Activated CD4-positive, alpha-beta T cell treated with anti-CD3 and anti-CD28 coated beads, Interleukin-2, amount 50 U/mL, for 1 hour (primary cell): ENCODE results near the gene ACTRT2.

Source experiments
- DNase-seq: peaks from one replicate; pipeline ENCODE4 v3.0.0-alpha.2; 2020

Gene ACTRT2

DNA sequence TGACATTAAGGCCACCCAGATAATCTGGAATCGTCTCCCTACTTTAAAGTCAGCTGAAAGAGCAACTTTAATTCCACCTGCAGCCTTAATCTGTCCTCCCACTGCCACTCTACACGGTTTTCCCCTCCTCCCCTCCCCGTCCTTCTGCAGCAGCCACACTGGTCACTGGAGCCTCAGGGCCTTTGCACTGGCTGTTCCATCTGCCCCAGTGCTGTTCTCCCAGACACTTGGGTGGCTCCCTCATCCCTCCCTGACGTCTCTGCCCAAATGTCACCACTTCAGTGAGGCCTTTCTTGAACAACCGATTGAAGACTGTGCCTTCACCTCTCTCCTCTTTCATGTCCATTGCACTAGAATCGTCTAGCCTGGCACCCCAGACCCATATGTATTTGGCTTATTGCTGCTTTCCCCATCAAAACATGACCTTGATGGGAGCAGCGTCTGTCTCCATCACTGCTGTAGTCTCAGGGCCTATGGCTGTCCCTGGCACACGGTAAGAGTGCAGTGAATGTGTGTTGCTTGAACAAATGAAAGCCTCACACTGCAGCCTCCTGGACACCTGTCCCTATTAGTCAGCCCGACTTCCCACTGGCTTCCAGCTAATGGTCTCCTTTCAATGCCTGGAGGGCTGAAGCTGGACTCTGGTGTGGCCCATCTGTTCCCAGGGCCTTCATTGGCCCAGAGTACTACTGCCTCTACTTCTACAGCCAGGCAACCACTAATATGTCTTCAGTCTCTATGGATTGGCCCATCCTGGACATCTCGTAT, 37.2 kb downstream of the ACTRT2 start:
- DNase-seq, result no peak

- no peak for DNase-seq
These were observed 38.9 kb downstream of the ACTRT2 start for GRCh38 chr1:3060127-3060526.

GRCh38 chr1:3060601-3061551, 39.6 kb downstream of the ACTRT2 start:
- DNase-seq, result no peak

DNA sequence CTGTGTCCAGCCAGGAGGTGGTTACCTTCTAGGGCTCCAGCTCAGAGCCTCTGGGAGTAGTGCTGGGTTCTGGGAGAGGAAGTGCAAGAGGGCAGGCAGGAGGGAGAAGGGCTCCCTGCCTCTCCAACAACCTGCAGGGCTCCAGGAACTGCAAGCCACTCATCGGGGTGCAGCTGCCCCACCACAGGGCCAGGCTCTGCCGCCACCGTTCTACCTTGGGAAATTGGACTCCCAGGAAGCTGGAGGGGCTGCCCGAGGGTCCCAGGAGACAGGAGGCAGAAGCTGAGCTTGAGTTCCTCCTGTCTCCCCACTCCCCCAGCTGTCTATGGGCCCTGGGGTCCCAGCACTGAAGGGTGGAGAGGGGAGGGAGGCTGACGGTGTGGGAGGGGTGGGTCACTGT, 40.3 kb downstream of the ACTRT2 start:
- no peak for DNase-seq

DNA sequence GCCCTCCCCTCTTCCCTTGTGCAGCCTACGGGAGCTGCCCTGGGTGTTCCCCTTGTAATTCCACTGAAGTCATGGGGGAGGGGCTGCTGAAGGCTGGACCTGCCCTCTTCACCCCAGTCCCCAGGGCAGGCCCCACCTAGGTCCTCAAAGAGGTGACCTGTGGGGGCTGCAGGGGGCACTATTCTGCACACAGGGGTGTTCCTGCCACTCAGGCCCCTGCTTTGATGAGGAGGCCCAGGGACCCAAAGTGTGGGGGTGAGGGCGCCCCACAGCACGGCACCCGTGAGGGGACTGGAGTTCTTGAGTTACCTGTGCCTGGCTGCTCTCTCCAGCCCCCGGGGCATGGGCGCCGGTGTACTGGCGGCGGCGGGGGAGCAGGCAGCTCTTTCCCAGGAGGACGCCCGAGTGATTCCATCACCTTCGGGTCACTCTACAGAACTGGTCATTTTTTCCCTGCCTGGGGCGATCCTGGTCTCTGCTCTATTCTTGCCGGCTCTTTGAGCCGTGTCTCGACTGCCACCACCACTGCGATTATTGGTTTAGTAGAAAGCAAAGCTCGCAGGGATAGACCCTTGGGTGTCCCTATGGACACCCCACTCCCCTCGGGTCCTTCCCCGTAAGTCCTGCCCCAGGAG, 40.8 kb downstream of the ACTRT2 start:
- no peak for DNase-seq

DNA sequence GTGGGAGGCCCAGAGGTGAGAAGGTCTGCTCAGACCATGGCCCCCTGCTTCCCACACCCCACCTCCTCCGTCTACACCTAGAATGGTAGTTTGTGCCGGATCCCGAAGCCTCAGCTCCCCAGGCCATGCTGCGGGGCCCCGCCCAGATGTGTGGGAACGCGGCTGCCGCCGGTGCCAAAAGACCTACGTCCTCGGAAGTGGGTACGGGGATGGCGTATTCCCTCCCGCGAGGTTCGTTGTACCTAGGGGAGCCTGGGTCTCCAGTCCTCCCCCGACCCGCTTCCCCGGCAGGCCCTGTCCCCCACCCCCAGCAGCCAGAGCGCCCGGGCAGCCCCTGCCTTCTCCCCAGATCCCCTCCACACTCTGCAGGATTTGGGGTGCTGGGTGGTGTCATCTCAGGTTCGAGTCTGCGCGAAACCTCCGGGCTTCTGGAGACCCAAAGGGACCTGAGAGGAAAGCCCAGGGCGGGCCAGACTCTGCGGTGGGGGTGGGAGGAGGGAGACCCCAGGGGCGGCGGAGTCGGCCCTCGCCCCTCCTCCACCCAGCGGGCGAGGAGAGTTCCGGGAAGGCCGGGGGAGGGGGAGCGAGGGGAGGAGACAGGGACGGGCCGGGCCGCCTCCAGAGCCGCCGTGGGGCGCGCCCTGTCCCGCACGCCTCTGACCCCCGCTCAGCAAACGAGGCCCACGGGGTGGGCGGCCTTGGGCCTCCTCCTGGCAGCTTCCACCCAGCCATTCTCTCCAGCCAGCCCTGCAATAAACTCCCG, 41.5 kb downstream of the ACTRT2 start:
- DNase-seq, result no peak

DNA sequence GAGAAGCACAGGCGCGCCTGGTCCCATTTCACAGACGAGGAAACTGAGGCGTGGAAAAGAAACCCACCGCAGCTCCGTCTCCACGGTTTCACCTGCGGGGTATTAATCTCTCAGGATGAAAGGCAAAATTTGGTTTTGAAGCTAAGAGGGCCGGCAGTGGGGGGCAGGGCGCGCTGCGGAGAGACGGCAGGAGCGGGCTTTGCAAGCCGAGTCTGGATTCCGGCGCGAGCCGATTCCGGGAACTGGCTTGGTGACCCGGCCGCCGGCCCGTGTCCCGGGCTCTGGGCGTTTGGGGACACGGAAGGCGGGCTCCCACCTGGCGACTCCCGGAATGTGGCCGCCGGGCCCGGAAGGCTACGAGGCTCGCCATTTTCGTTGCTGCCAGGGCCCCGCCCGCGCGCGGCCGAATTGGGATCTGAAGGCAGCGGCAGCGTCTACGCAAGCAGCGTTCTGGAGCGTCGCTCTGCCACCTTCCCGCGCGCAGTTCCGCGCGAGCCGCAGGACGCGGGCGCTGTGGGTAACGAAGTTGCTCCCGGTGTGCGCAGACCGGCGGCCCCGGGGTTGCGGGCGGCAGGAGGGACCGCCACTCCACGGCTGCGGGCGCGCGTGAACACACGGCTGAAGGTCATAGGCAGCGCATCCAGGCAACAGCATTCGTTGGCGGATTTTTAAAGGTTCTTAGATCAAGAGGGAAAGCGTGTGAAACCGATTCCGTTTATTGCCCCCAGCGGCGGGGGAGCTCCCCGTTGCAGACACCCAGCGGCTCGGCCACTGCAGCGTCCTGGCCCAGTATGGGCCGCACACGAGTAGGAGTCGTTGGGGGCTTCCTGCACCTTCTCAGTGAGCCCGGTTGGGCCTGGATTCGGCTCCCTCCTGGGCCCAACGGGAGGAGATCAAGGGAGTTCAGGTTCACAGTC, 42.4 kb downstream of the ACTRT2 start:
- no peak for DNase-seq

- DNase-seq, result no peak
These were observed 43.1 kb downstream of the ACTRT2 start for GRCh38 chr1:3064296-3064850.

GRCh38 chr1:3064901-3065300, 43.6 kb downstream of the ACTRT2 start:
- no peak for DNase-seq

DNA sequence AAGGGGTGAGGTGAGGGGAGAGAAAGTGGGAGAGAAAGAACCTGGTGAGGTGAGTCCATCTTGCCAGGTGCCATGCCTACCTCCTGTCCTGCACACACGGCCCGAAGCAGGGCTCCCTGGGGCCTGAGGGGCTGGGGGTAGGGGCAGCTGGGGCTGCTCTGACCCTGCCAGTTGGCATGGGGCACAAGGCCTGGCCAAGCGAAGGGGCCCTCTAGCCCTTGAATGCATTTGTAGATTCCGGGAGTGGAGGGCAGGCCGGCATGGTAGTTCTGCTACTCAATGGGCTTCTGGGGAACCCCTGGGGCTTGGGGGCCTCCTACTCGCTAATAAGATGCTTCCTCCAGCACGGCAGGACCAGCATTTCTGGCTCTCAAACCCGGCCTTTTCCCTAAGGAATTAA, 44.1 kb downstream of the ACTRT2 start:
- DNase-seq, result no peak

- DNase-seq, result no peak
These were observed 44.5 kb downstream of the ACTRT2 start for GRCh38 chr1:3065797-3066196.

GRCh38 chr1:3066250-3066711, 45.0 kb downstream of the ACTRT2 start:
- DNase-seq, result no peak

DNA sequence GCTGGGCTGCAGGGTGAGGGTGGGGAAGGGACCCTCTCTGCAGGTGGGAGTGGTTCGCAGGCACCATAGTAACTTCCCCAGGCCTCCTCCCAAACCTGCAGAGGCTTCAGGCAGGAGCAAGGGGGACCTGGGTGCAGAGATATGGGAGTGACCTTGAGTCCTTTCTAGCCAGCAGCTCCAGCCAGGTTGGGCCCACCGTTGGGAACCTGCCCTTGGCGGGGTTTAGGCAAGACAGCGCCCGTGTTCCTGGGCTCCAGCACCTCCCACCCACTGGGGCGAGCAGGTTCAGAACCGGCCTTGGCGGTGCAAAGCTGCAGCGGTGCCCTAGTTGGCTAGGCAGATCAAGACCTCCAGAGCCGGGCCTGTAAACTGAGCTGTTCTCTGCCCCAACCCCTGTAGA, 45.6 kb downstream of the ACTRT2 start:
- no peak for DNase-seq

GRCh38 chr1:3067301-3067670, 46.0 kb downstream of the ACTRT2 start:
- DNase-seq, result no peak

DNA sequence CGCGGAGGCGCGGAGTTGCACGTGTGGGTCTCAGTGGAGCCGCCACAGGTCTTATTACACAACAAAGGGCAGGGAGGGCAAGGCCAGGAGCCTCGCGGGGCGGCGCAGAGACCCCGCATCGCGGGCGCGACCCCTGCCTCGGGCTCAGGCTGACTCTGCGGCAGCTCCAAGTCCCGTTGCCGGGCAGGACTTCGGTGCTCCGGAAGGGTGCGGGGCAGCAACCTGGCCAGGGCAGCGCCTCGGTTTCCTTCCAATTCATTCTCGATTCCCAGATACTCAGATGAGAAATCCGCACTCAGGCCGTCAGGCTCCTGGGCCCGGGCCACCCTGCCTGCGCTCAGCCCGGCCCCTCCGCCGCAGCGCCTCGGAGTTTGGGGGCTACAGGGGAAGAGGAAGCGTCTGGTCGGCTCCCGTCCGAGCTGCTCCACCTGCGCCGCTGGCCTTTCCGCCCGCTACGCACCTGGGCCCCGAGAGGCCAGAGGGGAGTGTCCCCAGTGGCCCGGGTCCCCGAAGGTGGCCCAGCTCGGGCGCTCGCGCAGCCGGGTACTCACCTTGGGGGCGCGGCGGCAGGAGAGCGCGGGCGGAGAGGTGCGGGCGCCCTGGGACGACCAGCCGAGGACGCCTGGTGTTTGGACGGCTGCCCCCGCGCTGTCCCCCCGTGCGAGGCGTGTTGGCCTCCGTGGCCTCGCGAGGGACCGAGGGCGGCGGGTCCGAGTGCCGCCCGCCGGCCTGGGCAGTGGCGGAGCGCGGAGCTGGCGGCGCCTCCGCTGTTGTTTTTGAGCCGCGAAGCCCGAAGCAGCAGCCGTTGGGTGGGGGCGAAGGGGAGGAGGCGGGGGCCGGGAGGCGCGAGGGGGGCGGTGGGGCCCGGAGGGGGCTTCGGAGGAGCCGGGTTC, 46.6 kb downstream of the ACTRT2 start:
- DNase-seq, result no peak

DNA sequence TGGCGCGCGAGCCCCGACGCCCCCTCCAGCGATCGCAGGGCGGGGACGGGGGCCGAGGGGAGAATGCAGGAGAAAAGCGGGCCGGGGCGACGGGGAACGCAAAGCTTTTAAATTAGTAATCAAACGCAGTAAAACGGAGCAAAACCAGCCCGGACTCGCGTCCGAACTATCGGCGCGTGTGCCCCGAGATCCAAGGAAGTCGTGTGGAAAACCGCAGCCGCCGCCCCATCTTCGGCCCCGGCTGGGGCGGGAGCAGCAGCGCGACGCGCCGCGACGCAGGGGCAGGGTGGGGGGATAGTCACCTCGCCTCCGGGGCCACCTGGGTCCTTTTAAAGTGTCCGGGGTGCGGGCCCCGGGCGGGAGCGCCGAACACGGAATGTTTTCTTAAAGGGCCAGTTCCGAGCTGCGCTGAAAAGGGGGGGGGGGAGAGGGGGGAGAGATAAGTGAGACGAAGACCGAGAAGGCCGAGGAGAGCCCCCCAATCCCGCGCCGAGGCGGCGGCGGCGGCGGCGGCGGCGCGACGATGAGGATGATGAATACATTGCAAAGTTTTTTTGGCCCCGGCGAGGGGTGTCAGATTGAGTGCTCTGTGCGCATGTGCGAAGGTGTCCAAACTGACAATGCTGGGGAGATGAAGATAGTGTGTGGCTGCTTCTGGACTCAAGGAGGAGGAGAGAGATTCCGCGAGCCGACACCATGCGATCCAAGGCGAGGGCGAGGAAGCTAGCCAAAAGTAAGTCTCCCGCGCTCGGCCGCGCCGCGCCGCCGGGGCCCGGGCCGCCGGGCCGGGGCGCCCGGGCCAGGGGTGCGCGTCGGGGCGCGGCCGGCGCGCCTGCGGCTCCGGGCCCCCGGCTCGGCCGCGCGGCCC, 47.5 kb downstream of the ACTRT2 start, which contains the start of gene PRDM16:
PRDM16 (plus strand) TSS at position 640 of the 868 bp plus-strand sequence; CDS start at position 697, 57 bp downstream.
- no peak for DNase-seq

DNA sequence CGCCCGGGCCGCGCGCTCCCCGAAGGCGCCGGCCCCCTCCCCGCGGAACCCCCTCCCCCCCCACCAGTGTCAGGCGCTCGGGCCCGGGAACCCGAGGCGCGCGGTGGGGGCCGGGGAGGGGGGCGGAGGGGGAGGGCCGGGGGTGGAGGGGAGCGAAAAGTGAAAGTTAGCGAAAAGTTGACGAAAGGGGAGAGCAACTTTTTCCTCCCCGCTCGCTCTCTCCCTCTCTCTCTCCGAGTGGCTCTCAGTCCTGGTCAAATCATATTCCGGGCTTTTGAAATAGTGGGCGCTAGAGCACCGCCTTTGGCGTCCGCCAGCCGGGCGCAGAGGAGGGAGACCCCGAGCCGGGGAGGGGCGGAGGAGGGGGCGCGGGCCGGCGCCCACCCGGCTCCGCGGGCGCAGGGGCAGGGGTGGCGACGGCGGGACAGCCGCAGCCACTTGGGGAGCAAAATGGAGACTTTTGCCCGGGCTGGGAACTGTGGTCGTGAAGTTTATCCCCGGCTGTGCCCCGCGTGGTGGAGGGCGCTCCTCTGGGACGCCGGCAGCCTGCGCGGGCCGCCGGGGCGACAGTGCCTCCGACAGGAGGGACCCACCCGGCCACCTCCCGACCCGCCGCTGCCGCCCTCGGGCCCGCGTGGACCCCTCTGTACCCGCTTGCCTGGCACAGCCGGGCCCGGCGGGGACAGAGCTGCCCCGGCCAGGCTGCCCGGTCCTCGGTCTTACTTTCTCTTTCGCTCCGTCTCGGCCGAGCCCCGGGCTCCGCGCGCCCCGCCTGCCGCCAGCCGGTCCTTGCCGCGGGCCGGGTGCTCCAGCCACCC, 48.4 kb downstream of the ACTRT2 start:
- no peak for DNase-seq

DNA sequence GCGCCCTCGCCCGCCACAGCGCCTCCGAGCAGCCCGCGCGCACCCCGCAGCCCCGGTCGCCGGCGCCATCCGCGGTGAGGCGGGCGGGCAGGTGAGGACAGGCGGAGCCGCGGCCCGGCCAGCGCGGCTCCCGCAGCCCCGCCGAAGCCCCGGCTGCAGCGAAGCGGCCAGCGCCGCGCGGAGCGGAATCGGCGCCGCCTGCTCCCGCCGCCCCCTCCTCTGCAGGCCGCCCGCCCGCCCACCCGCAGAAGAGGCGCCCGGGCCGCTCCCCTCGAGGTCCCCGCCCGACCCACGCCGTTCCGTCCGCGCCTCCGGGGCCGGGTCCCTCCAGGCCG, 49.0 kb downstream of the ACTRT2 start:
- no peak for DNase-seq
